ENCODE measurements around the gene RSPO3. TPM values are rescaled to one million over a fixed set of nuclear protein-coding genes. Genes with fewer than 3 reads are reported as not detected.
A peak's percentile ranks its signal among the peaks of the same experiment; 100 is the strongest.

Gene RSPO3
- total RNA-seq, 4 donors from 2014 or later, result 61.0 to 117 (median 79.6) TPM

DNA sequence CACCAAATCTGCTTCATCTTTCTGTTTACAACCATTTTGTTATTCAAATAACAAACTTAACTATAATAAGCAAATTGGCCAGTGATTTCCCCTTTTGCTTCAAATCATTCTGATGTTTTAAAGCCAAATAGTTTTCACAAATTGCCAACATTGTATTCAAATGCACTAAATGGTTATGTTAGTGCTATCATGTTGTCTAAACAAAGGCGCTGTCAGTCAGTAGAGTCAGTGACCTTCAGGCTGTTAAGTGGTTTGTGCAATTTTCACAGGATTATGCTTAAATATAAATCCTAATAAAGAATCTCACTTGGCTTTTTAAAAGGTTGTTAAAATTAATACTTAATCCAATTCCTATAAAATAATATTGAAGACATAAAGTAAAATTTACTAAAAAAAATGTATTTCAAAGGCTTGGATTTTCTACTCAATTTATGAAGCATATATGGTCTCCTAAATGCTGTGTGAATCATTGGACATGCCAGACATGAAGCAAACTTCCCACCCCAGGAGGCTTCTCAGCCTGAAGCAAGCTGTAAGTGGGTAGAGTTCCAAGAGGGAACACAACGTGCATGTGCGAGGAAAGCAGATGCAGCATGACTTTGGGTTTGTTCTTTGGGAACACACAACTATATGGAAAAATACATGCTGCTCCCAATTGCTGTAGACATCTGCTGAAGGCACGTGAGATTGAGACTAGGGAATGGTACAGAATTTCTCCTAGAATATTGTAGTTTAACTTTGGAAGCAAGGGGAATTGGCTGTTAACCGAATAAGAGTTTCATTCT, 54.9 kb downstream of the RSPO3 start:
- ATAC-seq, result no peak
- H3K4me1 ChIP-seq, result peaks cover 0 to 17% (median 8%) of the 10 kb centered on the region in 3 donors
- no peak overlapping the region for H3K4me3 ChIP-seq
- H3K27ac ChIP-seq, result no peak overlapping the region
- TF ChIP-seq CTCF (IDR thresholded peaks at IDR 0.05) (no peak), POLR2A (IDR thresholded peaks at IDR 0.05) (no peak), POLR2AphosphoS5 (IDR thresholded peaks at IDR 0.05) (no peak), EP300 (IDR thresholded peaks at IDR 0.05) (no peak)
- H3K27me3 ChIP-seq, result no peaks in the 10 kb centered on the region
- H3K36me3 ChIP-seq, result no peaks in the 10 kb centered on the region
- 77 to 84% methylated on average over 5 of the region's 5 CpGs for WGBS, 2 donors (ENCODE audit: low coverage in 1 of 2)
- H3K9me3 ChIP-seq, result no peaks in the 10 kb centered on the region

- 0 to 38% methylated on average over 1 of the region's 1 CpG for WGBS, 2 donors (ENCODE audit: low coverage in 1 of 2)
- no peaks in the 10 kb centered on the region for H3K9me3 ChIP-seq
- TF ChIP-seq POLR2A (IDR thresholded peaks at IDR 0.05), result no peak
- TF ChIP-seq POLR2AphosphoS5 (IDR thresholded peaks at IDR 0.05), result no peak
- no peak for TF ChIP-seq CTCF (IDR thresholded peaks at IDR 0.05)
- TF ChIP-seq EP300 (IDR thresholded peaks at IDR 0.05), result no peak
- H3K4me3 ChIP-seq, result no peak overlapping the region
- H3K36me3 ChIP-seq, result no peaks in the 10 kb centered on the region
- H3K27ac ChIP-seq, result no peak overlapping the region
- peaks cover 0 to 17% (median 3%) of the 10 kb centered on the region in 3 donors for H3K4me1 ChIP-seq
- no peak for ATAC-seq
- H3K27me3 ChIP-seq, result no peaks in the 10 kb centered on the region
Measured at GRCh38 chr6:127176146-127176545, 57.7 kb downstream of the RSPO3 start.

GRCh38 chr6:127177030-127177922, 58.8 kb downstream of the RSPO3 start:
- Histone ChIP-seq H3K36me3 (no peaks in the 10 kb centered on the region), H3K27me3 (no peaks in the 10 kb centered on the region), H3K4me3 (no peak overlapping the region), H3K27ac (peak overlapping the region in 1 of 4 donors; percentile 2), H3K9me3 (no peaks in the 10 kb centered on the region), H3K4me1 (peaks cover 0 to 17% (median 3%) of the 10 kb centered on the region in 3 donors)
- WGBS, 2 donors (ENCODE audit: low coverage in 1 of 2), result 51 to 69% methylated on average over 4 of the region's 4 CpGs
- peak; percentile 73 for ATAC-seq
- no peak for TF ChIP-seq EP300 (IDR thresholded peaks at IDR 0.05)
- no peak for TF ChIP-seq POLR2A (IDR thresholded peaks at IDR 0.05)
- TF ChIP-seq CTCF (IDR thresholded peaks at IDR 0.05), result no peak
- peak; percentile 45 for TF ChIP-seq POLR2AphosphoS5 (IDR thresholded peaks at IDR 0.05)

DNA sequence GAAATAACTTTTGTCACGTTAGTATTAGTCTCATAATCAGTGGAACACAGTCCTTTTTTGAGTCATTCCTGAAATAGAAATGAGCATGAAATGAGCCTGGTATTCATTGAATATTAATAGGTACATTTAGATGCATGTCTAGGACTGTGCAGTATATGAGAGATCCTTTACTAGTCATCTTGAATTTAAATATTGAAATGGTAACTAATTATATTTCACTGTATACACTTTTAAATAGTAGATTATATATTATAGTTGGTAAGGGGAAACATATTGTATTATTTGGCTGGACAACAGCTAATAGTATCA, 59.4 kb downstream of the RSPO3 start:
- Histone ChIP-seq H3K27me3 (no peaks in the 10 kb centered on the region), H3K27ac (no peak overlapping the region), H3K4me3 (no peak overlapping the region), H3K4me1 (peaks cover 0 to 17% (median 3%) of the 10 kb centered on the region in 3 donors), H3K9me3 (no peaks in the 10 kb centered on the region), H3K36me3 (no peaks in the 10 kb centered on the region)
- WGBS, 2 donors (ENCODE audit: low coverage in 1 of 2), result 21 to 45% methylated on average over 1 of the region's 1 CpG
- no peak for ATAC-seq
- TF ChIP-seq POLR2A (IDR thresholded peaks at IDR 0.05) (no peak), EP300 (IDR thresholded peaks at IDR 0.05) (no peak), POLR2AphosphoS5 (IDR thresholded peaks at IDR 0.05) (no peak), CTCF (IDR thresholded peaks at IDR 0.05) (no peak)
